Ovary (tissue), 3 donors: Measurements from ENCODE around the gene SPIB.

Experiments
- EP300 ChIP-seq: sonication (generic); formaldehyde crosslinking; IDR thresholded peaks from one replicate; pipeline ENCODE4 v1.6.1; 2017; ENCODE audit warnings: antibody characterized with exemption
- POLR2A ChIP-seq: fragments of 450-650 bp; IDR thresholded peaks from one replicate; pipeline ENCODE4 v1.6.1; 2017; ENCODE audit warnings: antibody characterized with exemption, mild to moderate bottlenecking, moderate library complexity
- TF ChIP-seq, protein P1 (sequence below), 3 donors: fragments of 450-650 bp in 2 of 3; fragments of 200-600 bp in 1 of 3; IDR thresholded peaks; one replicate each; pipeline versions ENCODE4 v1.5.1 to v1.8.0; 2016 to 2022; ENCODE audit warnings: antibody characterized with exemption in 3 of 3, mild to moderate bottlenecking in 1 of 3
- donor health status: DM: no; HTN: no; CAD: no.

DNA sequence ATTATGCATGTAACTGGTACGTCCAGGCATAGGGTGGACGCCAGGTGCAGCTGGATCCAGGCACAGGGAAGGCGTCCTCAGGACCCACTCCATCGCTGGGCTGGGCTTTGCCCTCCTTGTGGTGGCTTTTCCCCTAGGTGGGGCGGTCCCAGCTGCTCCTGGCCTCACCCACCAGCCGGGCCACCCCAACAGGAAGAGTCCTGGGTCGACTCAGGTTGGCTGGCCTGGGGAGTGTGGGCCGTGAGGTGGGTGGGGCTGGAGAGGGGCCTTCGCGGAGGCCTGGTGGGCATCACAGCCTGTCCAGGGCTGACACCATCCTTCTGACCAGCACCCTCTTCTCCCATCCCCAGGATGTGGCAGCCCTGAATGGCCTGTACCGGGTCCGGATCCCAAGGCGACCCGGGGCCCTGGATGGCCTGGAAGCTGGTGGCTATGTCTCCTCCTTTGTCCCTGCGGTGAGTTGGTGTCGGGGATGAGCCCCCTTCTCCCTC, 61.1 kb downstream of the SPIB start:
- TF ChIP-seq, protein P1, sequence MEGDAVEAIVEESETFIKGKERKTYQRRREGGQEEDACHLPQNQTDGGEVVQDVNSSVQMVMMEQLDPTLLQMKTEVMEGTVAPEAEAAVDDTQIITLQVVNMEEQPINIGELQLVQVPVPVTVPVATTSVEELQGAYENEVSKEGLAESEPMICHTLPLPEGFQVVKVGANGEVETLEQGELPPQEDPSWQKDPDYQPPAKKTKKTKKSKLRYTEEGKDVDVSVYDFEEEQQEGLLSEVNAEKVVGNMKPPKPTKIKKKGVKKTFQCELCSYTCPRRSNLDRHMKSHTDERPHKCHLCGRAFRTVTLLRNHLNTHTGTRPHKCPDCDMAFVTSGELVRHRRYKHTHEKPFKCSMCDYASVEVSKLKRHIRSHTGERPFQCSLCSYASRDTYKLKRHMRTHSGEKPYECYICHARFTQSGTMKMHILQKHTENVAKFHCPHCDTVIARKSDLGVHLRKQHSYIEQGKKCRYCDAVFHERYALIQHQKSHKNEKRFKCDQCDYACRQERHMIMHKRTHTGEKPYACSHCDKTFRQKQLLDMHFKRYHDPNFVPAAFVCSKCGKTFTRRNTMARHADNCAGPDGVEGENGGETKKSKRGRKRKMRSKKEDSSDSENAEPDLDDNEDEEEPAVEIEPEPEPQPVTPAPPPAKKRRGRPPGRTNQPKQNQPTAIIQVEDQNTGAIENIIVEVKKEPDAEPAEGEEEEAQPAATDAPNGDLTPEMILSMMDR (IDR thresholded peaks at IDR 0.05) = no peak
- TF ChIP-seq EP300 (no peak), POLR2A (no peak)
